ENCODE data around the gene MEIOB.
A peak's percentile ranks its signal among the peaks of the same experiment; 100 is the strongest.
"Not testable (repeated sequence)": the region's sequence is repeated elsewhere in the genome, so short reads cannot be mapped to it uniquely, and the experiment has no call there.

MEIOB gene

DNA sequence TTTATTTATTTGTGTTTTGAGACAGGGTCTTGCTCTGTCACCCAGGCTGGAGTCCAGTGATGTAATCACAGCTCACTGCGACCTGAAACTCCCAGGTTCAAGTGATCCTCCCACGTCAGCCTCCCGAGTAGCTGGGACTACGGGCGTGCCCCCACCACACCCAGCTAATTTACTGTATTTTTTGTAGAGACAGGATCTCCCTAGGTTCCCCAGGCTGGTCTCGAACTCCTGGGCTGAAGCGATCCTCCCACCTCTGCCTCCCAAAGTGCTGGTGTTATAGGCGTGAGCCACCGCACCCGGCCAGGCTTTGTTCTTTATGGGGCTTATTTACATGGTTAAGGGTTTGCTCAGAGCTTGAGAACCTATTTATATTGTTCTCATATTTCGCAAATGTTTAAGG lies 5.8 kb upstream of the MEIOB start:
- no peak for DNase-seq (ENCODE audit: low spot score)

DNA sequence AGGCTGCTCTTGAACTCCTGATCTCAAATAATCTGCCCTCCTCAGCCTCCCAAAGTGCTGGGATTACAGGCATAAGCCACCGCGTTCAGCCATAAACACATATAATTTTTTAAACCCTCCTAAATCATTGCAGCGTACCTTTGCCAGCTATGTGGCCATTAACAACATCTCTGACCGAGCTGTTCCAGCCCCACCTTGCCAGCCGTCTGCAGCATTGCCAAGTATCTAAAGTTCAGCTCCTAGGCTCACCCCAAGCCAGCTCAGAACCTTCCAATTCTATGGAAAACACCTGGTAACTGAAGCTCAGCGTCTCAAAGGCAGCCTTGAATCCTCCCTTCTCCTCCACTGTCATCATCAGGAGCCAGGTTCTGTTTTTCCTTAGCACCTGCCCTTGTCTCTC lies 5.1 kb upstream of the MEIOB start:
- DNase-seq (ENCODE audit: low spot score): no peak

DNA sequence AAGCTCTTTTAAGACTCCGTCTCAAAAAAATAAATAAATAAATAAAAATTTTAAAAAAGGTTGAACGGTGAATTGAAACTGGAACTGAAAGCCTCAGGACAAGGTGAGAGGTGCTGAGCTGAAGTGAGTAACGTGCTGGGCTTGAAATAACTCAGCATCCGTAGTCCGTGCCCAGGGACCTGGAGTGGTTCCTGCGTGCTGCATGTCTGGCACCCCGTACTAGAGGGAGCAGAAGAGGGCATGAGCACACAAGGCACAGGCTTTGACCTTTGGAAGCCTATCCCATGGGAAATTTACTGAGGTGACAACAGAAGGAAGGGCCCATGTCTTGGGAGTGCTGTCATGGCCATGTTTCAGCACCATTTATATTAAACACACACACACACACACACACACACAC lies 4.5 kb upstream of the MEIOB start:
- no peak for DNase-seq (ENCODE audit: low spot score)

DNA sequence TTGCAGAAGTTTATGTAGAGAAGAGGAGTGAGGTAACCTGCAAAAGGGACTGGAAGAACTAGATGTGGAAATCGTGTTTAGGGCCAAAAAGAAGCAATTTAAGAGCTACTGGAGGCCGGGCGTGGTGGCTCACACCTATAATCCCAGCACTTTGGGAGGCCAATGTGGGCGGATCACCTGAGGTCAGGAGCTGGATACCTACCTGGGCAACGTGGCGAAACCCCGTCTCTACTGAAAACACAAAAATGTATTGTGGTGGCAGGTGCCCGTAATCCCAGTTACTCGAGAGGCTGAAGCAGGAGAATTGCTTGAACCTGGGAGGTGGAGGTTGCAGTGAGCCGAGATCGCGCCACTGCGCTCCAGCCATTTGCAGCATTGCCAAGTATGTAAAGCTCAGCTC lies 4.1 kb upstream of the MEIOB start:
- not testable (repeated sequence) for DNase-seq (ENCODE audit: low spot score)

DNA sequence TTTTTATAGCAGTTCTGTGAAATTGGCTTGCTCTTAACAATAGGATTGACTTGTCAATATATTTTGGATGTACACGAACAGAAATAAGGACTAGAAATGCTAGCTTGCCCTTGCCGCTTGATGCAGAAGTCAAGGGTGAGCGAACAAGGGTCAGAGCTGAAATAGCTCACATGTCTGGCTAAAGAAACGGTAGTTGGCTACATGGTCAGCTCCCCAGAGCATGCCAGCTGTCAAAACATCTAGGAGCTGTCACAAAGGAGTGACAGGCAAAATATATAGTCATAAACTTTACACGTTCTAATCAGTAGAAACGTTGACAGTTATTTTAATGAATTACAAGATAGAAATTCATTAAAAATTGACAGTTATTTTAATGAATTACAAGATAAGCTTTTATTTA lies 2.9 kb upstream of the MEIOB start:
- DNase-seq (ENCODE audit: low spot score): no peak

DNA sequence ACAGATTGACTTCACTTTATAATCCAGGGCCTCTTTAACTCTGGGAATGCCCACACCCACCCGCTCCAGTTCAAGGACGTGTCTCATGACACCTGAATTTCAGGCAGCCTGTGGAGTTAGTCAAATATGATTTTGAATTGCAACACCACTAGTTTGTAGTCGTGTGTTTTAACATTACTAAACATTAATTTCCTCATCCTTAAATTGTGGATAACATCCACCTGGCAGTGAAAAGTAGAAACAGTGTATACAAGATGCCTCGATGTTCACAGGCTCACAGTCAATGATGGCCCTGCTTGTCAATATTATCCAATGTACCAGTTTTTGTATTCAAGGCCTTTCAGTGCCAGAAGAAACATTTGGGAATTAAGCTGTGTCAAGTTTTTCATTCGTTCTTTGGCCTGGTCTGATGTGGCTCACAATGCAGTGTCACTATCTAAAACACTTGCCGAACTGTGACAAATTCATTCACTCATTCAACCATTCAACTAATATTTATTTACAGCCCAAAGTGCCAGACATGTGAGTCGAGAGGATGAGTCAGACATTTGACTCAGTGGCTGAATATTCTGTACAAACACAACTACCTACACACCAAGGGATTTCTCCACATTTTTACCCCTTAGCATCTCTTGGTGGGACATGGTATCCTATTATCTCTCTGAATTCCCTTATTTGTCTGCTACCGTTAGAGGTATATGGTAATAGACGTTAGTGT lies 1.4 kb downstream of the MEIOB start:
- DNase-seq (ENCODE audit: low spot score): peak; percentile 54

DNA sequence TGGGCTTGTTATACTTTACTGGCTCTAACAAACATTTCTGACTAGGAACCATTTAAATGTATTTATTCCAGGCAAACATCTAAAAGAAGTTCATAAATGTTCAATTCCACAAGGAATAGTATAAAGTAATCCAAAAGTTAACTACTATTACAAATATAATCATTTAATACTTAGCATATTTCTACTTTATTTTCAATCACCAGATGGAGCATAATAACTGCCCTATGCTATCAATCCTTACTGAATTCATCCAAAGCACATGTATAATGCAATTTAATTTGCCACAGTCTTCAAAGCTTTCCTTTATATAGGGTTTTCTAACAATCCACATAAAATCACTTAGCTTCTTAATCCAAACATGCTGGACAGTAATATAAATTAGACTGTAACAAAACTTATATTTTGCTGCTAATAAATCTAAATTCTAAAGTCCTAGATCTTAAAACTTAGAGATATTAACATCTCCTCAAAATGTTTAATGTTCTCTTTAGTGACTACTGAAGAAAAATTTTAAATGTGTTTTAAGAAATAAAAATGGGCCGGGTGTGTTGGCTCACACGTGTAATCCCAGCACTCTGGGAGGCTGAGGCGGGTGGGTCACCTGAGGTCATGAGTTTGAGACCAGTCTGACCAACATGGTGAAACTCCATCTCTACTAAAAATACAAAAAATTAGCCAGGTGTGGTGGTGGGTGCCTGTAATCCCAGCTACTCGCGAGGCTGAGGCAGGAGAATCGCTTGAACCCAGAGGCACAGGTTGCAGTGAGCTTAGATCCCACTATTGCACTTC lies 5.9 kb downstream of the MEIOB start:
- DNase-seq (ENCODE audit: low spot score): no peak

DNA sequence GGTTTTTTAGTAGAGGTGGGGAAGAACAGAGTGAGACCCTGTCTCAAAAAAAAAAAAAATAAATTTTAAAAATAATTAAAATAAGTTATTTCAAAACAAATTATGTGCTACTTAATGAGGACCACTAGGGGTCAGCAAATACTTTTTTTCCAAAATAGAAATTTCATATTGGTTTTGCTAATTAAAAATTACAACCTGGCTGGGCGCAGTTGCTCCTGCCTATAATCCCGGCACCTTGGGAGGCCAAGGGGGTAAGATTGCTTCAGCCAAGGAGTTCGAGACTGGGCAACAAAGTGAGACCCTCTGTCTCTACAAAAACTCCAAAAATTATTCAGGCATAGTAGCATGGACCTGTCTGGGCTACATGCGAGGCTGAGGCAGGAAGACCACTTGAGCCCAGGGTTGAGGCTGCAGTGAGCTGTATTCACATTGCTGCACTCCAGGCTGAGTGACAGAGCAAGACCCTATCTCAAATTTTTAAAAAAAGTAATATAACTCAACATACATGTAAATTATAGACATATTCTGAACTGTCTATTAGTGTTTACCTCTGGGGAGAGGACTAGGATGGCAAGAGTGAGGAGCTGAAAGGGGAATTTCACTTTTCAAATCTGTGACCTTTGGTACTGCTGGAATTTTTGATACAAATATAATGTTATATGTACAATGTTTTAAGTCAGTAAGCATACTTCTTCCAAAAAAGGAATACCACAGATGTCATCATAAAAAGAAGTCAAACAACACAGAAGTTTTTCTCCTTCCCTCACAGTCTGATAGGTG lies 8.1 kb downstream of the MEIOB start:
- DNase-seq (ENCODE audit: low spot score): peak; percentile 27

DNA sequence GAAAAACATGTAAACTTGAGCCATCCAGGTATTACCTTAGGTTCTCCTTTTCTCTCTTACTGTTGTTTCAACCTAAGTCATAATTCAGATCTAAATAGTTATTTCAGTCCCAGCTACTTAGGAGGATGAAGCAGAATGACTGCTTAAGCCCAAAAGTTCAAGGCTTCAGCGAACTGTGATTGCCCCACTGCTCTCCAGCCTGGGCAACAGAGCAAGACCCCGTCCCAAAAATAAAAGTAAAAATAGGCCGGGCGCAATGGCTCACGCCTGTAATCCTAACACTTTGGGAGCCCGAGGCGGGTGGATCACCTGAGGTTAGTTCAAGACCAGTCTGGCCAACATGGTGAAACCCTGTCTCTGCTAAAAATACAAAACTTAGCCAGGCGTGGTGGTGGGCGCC lies 9.6 kb downstream of the MEIOB start:
- no peak for DNase-seq (ENCODE audit: low spot score)

DNA sequence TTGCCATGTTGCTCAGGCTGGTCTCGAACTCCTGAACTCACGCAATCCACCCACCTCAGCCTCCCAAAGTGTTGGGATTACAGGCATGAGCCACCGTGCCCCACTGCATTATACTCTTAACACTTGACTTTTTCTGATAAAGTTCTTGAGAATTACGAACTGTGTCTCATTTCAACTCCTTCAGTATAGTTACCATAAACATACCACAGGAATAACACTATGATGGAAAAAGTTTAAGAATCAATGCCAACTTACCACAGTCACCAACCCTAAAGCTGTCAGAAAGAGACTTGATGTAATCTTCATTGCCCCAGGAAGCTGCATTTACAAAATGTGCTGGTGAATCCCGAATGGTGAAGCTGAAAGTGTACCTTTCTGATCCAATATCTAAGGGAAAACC lies 10.2 kb downstream of the MEIOB start:
- no peak for DNase-seq (ENCODE audit: low spot score)

DNA sequence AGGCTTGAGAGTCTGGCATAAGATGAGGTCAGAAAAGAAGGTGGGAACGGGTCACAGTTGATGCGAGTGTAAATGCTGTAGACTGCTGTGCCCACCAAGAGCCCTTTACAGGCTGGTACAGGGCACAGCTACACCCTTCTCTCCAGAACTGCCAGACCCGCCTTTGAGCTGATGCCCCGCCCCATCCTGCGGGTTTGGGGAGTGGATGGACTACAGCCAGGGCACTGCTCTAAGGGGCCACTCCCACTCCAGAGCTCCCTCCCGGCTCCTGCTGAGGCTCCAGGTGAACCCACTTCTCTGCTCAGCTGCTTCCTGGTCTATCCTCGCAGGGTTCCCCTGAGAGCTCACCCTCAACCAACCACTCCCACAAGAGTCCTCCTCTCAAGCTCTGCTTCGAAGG lies 12.3 kb downstream of the MEIOB start:
- DNase-seq (ENCODE audit: low spot score): no peak

DNA sequence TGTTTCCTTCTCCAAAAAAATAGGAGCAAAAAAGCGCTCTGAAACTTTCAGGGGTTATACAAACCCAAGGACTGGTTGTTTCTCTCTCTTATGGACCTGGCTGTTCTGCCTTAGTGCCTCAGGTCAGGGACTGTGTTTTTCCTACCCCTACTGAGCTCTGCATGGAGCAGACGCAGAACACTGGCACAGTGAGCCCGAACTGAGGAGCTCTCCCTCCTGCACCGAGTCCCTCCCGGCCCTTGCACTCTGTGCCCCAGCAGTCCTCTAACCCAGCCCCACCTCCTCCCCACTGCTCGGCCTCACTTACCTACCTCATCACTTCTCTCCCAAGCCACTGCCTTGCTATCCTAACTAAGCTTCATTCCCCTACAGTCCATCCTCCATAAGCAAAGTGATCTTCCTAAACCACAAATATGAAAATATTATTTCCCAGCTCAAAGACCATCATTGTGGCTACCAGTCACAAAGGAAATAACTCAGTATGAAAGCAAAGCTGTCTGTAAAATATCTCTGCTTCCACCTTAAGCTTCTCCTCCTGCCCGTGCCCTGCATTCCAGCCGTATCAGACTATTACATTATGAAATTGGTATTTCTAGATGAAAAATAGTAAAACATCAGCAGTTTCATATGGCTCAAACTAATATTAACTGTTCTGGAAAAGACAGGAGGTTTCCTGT lies 13.6 kb downstream of the MEIOB start:
- no peak for DNase-seq (ENCODE audit: low spot score)

DNA sequence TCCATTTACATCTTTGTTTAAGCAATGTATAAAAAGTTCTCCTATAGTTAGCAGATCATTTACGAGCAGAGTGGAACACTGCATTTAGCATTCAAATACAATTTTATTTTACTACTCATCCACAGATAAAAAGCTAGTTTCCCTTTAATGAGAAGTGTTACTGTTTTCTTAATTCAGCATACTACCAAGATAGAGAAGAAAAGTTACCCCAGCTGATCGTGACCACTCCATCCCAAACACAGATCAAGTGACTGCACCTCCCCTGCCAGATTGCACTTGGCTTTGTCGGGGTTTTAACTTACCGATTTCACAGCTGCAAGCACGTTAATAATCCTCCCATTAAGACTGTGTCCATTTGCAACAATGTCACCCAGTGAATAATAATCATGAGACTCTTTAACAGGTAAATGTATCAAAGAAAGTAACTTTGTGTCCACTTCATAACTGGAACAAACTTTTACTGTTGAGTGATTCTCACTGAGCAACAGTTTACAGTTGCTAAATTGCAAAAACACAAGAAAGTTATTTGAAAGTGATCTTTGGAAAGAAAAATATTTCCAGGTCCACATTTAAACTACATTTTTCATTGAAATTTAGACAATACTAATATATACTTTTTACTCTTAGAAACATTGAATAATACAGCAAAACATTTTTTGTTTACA lies 14.4 kb downstream of the MEIOB start:
- DNase-seq (ENCODE audit: low spot score): no peak

DNA sequence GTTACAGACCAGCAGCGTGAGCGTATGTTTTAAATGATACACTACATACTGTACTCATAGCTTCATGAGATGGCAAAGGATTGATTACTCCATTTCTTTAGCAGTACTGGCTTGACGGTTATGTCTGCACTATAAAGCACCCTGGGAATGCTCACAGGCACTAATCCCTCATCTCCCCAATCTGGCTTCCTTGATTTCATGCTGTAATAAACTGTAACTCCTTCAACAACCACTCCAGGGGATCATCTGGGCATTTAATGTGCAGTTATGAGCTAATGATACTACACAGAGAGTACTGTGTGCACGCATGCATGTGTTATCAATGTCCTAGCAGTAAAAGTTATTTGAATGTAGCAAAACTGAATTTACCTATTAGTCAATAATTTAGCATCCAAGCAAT lies 20.2 kb downstream of the MEIOB start:
- DNase-seq (ENCODE audit: low spot score): no peak

DNA sequence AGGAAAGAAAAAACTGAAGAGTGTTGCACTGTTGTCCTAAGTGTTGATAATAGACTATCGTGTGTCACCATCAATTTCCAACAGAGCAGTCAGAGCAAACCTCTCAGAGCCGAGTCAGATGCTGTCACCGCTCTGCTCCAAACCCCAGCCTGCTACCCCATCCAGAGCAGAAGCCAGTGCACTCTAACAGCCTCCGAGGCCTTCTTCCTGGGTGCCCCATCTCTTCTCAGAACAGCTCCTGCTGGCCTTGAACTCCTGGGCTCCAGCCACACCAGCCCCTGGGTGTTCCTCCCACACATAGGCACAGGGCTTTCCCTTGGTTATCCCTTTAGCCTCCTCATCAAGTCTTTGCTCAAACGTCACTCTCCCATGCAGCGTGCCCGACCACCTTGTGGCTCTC lies 21.0 kb downstream of the MEIOB start:
- DNase-seq (ENCODE audit: low spot score): no peak

DNA sequence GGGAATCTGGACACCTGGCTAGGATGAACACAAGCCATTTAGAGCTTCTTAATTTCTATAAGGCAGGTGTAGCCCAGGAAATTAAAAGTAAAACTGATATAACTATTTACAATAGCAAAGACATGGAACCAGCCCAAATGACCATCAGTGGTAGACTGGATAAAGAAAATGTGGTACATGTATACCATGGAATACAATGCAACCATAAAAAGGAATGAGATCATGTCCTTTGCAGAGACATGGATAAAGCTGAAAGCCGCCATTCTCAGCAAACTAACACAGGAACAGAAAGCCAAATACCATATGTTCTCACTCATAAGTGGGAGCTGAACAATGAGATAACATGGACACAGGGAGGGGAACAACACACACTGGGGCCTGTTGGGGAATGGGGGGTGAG lies 25.5 kb downstream of the MEIOB start:
- DNase-seq (ENCODE audit: low spot score): no peak

DNA sequence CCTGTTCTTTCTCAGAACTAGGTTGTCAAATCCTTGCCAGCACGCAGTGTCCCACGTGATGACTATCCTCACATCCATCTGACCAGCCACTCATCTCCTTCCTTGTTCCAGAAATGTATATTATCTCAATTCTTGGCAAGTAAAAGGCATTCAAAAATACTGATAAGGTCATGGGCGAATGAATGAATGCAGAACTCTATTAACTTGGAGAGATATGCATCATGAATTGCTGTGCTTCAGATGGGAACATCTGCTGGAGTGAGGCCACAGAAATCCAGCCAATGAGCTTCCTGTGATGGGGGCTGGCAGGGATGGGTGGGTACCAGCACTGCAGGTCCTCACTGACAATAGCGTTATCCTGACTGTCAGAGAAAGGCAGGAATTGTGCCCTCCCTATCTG lies 26.0 kb downstream of the MEIOB start:
- no peak for DNase-seq (ENCODE audit: low spot score)

DNA sequence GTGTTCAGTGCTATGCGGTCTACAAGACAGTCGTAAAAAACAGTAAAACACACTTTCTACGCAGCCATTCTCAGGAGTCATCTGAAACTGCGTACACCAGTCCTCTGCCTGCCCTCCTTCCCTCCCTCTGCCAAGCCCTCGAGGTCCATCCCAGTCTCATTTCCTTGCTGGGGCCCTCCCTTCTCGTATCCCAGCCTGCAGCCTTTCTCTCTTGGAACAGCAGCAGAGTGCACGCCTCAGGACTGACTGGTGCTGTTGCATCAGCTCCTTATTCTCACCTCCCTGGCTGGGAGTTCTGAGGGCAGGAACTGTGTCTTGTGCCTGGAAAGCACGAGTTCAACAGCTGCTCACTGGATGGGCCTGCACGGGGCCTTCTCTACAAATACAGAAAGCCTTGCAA lies 32.4 kb downstream of the MEIOB start:
- DNase-seq (ENCODE audit: low spot score): peak; percentile 81

DNA sequence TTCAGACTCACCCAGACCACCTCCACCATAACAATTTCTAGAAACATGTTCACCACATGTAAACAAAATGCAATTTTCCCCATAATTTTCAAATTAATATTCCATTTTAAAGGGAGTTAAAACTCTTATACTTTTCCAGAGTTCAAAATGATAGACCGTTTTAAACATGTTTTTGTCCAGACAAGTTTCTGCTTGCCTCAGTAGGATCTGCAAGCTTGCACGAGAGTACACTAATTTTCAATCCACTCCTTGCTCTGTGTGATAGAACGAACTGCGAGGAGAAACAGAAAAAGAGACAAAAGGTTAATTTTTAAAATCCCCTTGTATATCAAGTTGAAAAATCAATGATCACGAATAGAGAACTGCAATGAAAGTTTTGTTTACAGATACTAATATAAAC lies 37.9 kb downstream of the MEIOB start:
- DNase-seq (ENCODE audit: low spot score): no peak

DNA sequence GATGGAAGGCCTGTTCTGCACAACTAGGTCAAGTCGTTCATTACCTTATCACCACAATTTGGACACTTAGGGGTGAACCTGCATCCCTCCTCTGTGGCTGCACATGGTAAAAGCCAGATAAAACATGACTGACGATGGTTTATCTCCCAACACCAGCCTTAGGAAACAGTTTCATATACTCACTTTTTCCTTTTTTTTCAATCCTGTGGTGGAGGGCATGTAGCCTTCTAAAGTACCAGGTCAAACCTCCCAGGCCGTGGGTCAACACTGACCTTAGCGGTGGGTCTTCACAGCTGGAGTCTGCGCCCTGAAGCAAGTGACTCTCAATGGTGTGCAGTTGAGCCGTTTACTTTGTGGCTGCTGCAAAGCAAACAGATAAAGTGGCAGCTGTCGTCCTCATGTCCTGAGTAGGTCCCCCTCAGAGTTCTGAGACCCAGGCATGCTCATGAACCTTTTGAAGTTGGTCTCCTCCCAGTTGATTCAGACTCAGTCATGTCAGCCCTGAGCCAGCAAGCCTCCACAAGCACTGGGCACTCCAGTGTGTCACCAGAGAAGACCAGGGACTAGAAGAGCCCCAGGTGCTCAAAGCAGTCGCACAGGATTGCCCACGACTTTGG lies 39.0 kb downstream of the MEIOB start:
- no peak for DNase-seq (ENCODE audit: low spot score)

Measured in GM03348 (cell line).